NB4 (cell line): ENCODE results near the gene SNRK.
A peak's percentile ranks its signal among the peaks of the same experiment; 100 is the strongest.

ENCODE experiments used
- DNase-seq: peaks from one replicate; pipeline ENCODE4 v3.0.0; 2010; ENCODE audit warnings: low read depth
- H3K4me3 ChIP-seq: one replicate; pipeline ENCODE4 v1.5.1; 2011; ENCODE audit warnings: mild to moderate bottlenecking, low read depth, low read length, moderate library complexity
- MYC ChIP-seq: IDR thresholded peaks from 2 replicates; pipeline ENCODE4 v1.6.1; 2011; ENCODE audit warnings: low read depth, low read length
- POLR2A ChIP-seq: IDR thresholded peaks from 2 replicates; pipeline ENCODE4 v1.6.1; 2011; ENCODE audit warnings: mild to moderate bottlenecking; ENCODE audit not compliant: insufficient read length; ENCODE audit errors: extremely low read depth
- TF ChIP-seq, protein P1 (sequence below): IDR thresholded peaks from 2 replicates; pipeline ENCODE4 v1.6.1; 2011; ENCODE audit warnings: low read depth, low read length
- TF ChIP-seq, protein P2 (sequence below): IDR thresholded peaks from one replicate; pipeline ENCODE4 v1.5.1; 2012; ENCODE audit warnings: low read depth, low read length

The SNRK gene

DNA sequence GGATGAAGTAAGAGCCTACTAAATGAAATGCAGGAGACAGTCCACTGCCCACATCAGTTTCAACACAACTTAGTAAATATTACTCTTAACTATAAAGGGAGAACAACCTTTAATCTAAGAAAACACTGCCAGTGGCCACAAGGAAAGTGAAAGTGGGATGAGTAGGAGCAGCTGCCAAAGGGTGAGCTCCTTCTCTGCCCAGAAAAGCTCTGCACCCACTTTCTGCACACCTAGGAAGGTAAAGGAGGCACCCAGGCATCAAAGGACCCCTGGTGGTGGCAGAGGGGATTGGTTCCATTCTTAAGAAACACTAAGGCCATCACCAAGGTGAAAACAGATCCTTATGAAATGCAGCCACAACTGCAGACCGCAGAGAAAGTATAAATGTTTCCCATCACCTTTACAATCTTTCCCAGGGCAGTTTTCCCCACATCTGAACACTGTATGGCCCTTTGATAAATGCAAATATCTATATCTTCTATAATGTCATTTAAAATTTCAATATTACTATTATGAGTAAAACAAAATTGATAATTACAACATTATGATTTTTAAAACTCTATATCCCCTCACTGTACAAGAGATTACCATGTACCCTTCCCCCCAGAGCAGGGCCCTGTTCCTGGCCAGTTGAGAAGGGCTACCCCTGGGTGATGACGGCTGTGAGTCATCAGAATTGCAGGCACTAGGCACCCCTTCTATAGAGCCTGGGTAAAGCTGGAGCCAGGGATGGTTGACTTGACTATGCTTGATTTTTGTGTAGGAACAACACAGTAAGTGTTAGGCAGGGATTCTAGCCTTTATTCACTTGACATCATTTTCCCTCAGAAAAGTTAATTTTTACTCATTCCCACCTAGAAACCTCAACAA, 92.0 kb downstream of the SNRK start:
- TF ChIP-seq MYC: no peak
- TF ChIP-seq, protein P1, sequence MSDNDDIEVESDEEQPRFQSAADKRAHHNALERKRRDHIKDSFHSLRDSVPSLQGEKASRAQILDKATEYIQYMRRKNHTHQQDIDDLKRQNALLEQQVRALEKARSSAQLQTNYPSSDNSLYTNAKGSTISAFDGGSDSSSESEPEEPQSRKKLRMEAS: no peak
- no peak for TF ChIP-seq POLR2A
- TF ChIP-seq, protein P2, sequence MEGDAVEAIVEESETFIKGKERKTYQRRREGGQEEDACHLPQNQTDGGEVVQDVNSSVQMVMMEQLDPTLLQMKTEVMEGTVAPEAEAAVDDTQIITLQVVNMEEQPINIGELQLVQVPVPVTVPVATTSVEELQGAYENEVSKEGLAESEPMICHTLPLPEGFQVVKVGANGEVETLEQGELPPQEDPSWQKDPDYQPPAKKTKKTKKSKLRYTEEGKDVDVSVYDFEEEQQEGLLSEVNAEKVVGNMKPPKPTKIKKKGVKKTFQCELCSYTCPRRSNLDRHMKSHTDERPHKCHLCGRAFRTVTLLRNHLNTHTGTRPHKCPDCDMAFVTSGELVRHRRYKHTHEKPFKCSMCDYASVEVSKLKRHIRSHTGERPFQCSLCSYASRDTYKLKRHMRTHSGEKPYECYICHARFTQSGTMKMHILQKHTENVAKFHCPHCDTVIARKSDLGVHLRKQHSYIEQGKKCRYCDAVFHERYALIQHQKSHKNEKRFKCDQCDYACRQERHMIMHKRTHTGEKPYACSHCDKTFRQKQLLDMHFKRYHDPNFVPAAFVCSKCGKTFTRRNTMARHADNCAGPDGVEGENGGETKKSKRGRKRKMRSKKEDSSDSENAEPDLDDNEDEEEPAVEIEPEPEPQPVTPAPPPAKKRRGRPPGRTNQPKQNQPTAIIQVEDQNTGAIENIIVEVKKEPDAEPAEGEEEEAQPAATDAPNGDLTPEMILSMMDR: peak; percentile 85
- DNase-seq: peak; percentile 52
- H3K4me3 ChIP-seq: no peak overlapping the region

DNA sequence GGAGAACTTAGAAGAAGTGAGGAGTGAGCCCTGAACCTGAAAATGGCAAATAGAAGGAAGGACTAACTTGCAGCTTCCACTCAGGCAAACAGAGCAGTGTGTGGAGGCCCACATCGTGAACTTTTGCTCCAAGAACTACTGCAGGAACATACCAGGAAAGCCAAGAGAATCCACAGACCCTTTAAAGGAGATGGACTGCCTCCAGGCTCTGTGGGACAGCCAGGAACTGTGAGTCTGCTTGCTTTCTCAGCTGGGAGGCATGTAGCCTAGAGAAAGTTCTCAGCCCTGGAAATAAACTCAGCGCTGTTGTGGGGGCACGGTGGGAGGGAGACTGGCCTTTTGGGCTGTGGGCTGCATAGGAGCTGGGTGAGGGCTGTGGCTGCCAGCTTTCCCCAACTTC, 93.0 kb downstream of the SNRK start:
- no peak overlapping the region for H3K4me3 ChIP-seq
- DNase-seq: no peak

DNA sequence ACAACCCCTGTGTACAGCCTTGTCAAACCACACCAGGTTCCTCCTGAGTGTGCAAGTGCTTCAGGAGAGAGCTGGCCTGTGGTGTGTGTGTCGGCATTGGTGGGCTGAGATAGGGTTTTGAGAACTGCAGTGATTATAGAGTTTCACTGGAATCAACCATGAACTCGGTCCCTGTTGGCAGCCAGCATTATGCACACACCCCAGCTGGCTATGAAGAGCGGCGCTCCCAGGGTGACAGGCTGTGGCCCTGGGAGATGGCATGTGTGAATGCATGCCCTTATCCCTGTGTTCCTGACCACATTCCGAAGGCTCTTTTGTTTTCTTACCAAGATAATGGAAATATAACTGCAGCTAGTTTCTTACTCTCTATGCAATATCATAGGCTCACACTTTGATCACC, 101.8 kb downstream of the SNRK start:
- DNase-seq: no peak
- no peak overlapping the region for H3K4me3 ChIP-seq
- TF ChIP-seq, protein P1: no peak
- TF ChIP-seq POLR2A: no peak
- TF ChIP-seq, protein P2: no peak
- no peak for TF ChIP-seq MYC

More for the DNA sequence above, 93.0 kb downstream of the SNRK start:
- TF ChIP-seq, protein P2: no peak
- no peak for TF ChIP-seq POLR2A
- no peak for TF ChIP-seq MYC
- TF ChIP-seq, protein P1: no peak

DNA sequence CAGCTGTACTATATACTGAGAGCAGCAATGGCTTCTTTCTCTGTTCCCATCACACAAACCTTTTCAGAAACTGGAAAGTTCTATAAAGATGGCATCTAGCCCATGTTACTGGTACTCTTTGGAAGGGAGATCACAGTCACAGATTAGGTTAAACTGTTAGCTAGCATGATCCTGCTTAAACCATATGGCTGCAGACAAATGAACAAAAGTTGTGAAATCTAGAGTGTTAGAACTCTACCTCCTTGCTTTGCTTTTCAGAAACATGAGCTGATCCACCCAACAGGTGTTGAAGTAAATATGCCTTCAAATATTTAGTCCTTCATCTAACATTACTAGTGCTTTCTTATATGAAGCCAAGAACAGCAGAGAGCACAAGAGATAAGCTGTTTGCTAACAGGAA, 102.6 kb downstream of the SNRK start:
- no peak overlapping the region for H3K4me3 ChIP-seq
- DNase-seq: no peak
- no peak for TF ChIP-seq MYC
- TF ChIP-seq, protein P1: no peak
- TF ChIP-seq POLR2A: no peak
- TF ChIP-seq, protein P2: no peak

DNA sequence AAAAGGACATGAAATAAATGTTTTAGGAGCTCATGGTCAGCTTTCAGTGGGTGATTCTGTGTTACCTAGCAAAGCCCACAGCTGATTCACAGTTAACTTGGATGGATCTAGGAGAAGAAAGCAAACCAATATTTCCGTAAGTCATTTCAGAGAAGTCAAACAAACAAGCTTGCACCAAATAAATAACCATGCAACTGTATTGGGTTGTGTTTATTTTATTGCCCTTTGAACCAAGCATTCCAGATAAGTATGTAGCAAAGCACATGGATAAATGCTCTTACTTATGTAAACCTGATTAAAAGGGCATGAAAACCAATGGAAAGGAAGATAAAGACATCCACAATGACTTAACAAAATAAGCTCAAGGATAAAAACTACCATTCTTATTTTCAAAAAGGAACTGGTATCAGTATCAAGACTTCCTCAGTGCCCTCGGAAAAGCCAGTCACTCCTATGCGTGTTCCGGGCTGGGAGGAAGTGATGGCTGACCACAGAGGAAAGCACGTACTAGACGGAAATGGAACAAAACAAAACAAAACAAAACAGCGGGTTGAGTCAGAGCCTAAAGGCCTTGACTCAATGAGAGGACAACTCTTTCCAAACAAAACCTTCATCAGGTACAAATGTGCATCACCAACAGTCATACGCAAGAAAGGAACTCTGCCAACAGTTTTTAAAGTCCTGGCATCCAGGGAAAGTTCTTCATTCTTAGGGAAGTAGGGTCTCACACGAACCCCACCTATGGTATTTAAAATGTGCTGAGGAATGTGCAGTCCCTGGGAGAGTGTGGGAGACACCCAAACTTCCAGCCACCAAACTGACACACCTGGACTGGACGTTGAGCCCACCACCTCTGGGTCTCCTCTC, 103.3 kb downstream of the SNRK start:
- H3K4me3 ChIP-seq: no peak overlapping the region
- TF ChIP-seq, protein P2: no peak
- TF ChIP-seq POLR2A (no peak), MYC (no peak)
- TF ChIP-seq, protein P1: no peak

More for the DNA sequence above, 103.3 kb downstream of the SNRK start:
- DNase-seq: peak; percentile 66
